SK-N-SH (cell line): ENCODE results near the gene B4GALT6. TPM values are rescaled to one million over a fixed set of nuclear protein-coding genes. Genes with fewer than 3 reads are reported as not detected.

Experiments used
- CTCF ChIA-PET: fragments of 300-600, 350-600 bp; formaldehyde crosslinking; extraction: SDS; loops from one replicate; lab custom pipeline; 2021; lab: Yijun Ruan, JAX
- POLR2A ChIA-PET: fragments of 350-600 bp; sonication (Branson Sonifier 250); formaldehyde crosslinking; extraction: SDS; loops from one replicate; lab custom pipeline; 2020; ENCODE audit warnings: antibody characterized with exemption, inconsistent platforms; lab: Yijun Ruan, JAX
- DNase-seq: peaks from one replicate; pipeline ENCODE4 v3.0.0; 2012
- H2AFZ ChIP-seq: fragments of 200-600 bp; sonication (generic); 2 replicates; pipeline ENCODE4 v1.8.1; 2016; ENCODE audit warnings: antibody characterized with exemption, mild to moderate bottlenecking, low read depth
- H3F3A ChIP-seq: fragments of 200-600 bp; sonication (generic); replicated peaks from 2 replicates; pipeline ENCODE3; 2016; ENCODE audit warnings: antibody characterized with exemption, mild to moderate bottlenecking; ENCODE audit not compliant: insufficient read depth
- H3K27ac ChIP-seq, 2 experiments: fragments of 200-500 bp in 1 of 2; fragments of 200-600 bp in 1 of 2; sonication (Bioruptor generic) in 1 of 2; sonication (generic), shearing (Covaris generic) in 1 of 2; 2 replicates each; pipeline versions ENCODE4 v1.5.1 to v1.6.1; 2014 to 2016; ENCODE audit warnings: low read depth in 2 of 2, inconsistent platforms in 1 of 2, low read length in 1 of 2, mild to moderate bottlenecking in 1 of 2, mixed read lengths in 1 of 2
- H3K27me3 ChIP-seq: fragments of 200-600 bp; sonication (generic), shearing (Covaris generic); 2 replicates; pipeline ENCODE4 v1.6.1; 2016; ENCODE audit warnings: mixed run types; ENCODE audit not compliant: insufficient read depth
- H3K36me3 ChIP-seq, 2 experiments: fragments of 200-500 bp in 1 of 2; fragments of 200-600 bp in 1 of 2; sonication (Bioruptor generic) in 1 of 2; sonication (generic) in 1 of 2; replicated peaks in 1 of 2; 2 replicates each; pipeline versions ENCODE3 to v1.5.1; 2014 to 2016; ENCODE audit warnings: low read length in 1 of 2, mild to moderate bottlenecking in 1 of 2; ENCODE audit not compliant: insufficient read depth in 2 of 2, control insufficient read depth in 1 of 2
- H3K4me1 ChIP-seq, 2 experiments: fragments of 200-500 bp in 1 of 2; fragments of 200-600 bp in 1 of 2; sonication (Bioruptor generic) in 1 of 2; sonication (generic), shearing (Covaris generic) in 1 of 2; 2 replicates each; pipeline versions ENCODE4 v1.5.1 to v1.6.1; 2014 to 2016; ENCODE audit warnings: low read depth in 1 of 2, low read length in 1 of 2, mixed run types in 1 of 2; ENCODE audit not compliant: insufficient read depth in 2 of 2, control insufficient read depth in 1 of 2
- H3K4me2 ChIP-seq: fragments of 200-600 bp; sonication (generic), shearing (Covaris generic); 2 replicates; pipeline ENCODE4 v1.6.1; 2017; ENCODE audit warnings: mixed run types
- H3K4me3 ChIP-seq, 2 experiments: fragments of 200-500 bp in 1 of 2; fragments of 200-600 bp in 1 of 2; sonication (Bioruptor generic) in 1 of 2; sonication (generic), shearing (Covaris generic) in 1 of 2; 2 replicates each; pipeline versions ENCODE4 v1.5.1 to v1.8.1; 2014 to 2016; ENCODE audit warnings: low read depth in 2 of 2, inconsistent platforms in 1 of 2, low read length in 1 of 2, mild to moderate bottlenecking in 1 of 2, mixed read lengths in 1 of 2, moderate library complexity in 1 of 2
- H3K79me2 ChIP-seq: fragments of 200-600 bp; sonication (generic); 2 replicates; pipeline ENCODE4 v1.8.1; 2017; ENCODE audit warnings: mild to moderate bottlenecking; ENCODE audit not compliant: insufficient read depth
- H3K9ac ChIP-seq: fragments of 200-600 bp; sonication (generic); 2 replicates; pipeline ENCODE4 v1.6.1; 2017; ENCODE audit warnings: mixed run types
- H3K9me2 ChIP-seq: fragments of 200-600 bp; sonication (generic); 2 replicates; pipeline ENCODE4 v1.6.1; 2017; ENCODE audit warnings: mixed run types
- H3K9me3 ChIP-seq: fragments of 200-600 bp; sonication (generic); 2 replicates; pipeline ENCODE4 v1.6.1; 2017; ENCODE audit warnings: mixed run types, mild to moderate bottlenecking, moderate library complexity
- H4K20me1 ChIP-seq: fragments of 200-600 bp; sonication (generic); 2 replicates; pipeline ENCODE4 v1.6.1; 2017; ENCODE audit warnings: mild to moderate bottlenecking, mixed run types; ENCODE audit not compliant: insufficient read depth
- ELF1 ChIP-seq: IDR thresholded peaks from 2 replicates; pipeline ENCODE4 v1.4.0; 2012
- EZH2phosphoT487 ChIP-seq: fragments of 200-600 bp; sonication (generic); IDR thresholded peaks from 2 replicates; pipeline ENCODE4 v1.6.1; 2017; ENCODE audit warnings: low read depth, mixed run types, mild to moderate bottlenecking, antibody characterized with exemption, moderate library complexity, borderline replicate concordance
- FOSL2 ChIP-seq: IDR thresholded peaks from 2 replicates; pipeline ENCODE4 v1.4.0; 2012; ENCODE audit warnings: low read depth, mild to moderate bottlenecking, moderate library complexity, borderline replicate concordance
- FOXJ3 ChIP-seq: sonication (generic); formaldehyde crosslinking; IDR thresholded peaks from 2 replicates; pipeline ENCODE4 v1.5.1; 2020; ENCODE audit warnings: mild to moderate bottlenecking, missing genetic modification reagents
- FOXM1 ChIP-seq: IDR thresholded peaks from 2 replicates; pipeline ENCODE4 v1.4.0; 2012; ENCODE audit warnings: low read depth, mild to moderate bottlenecking
- GABPA ChIP-seq: IDR thresholded peaks from 2 replicates; pipeline ENCODE4 v1.4.0; 2012; ENCODE audit warnings: low read depth, mild to moderate bottlenecking
- MEF2A ChIP-seq: IDR thresholded peaks from 2 replicates; pipeline ENCODE4 v1.4.0; 2012; ENCODE audit warnings: low read depth, borderline replicate concordance
- NFIC ChIP-seq: IDR thresholded peaks from 2 replicates; pipeline ENCODE4 v1.4.0; 2012; ENCODE audit warnings: borderline replicate concordance
- NRF1 ChIP-seq: IDR thresholded peaks from 2 replicates; pipeline ENCODE4 v1.6.1; 2012; ENCODE audit warnings: low read depth, mild to moderate bottlenecking, low read length
- POLR2AphosphoS5 ChIP-seq: IDR thresholded peaks from 2 replicates; pipeline ENCODE4 v1.6.1; 2012; ENCODE audit warnings: low read depth, low read length
- RAD21 ChIP-seq: IDR thresholded peaks from 2 replicates; pipeline ENCODE4 v1.6.1; 2012; ENCODE audit warnings: mild to moderate bottlenecking, low read length
- RFX5 ChIP-seq: IDR thresholded peaks from 2 replicates; pipeline ENCODE4 v1.6.1; 2012; ENCODE audit warnings: mild to moderate bottlenecking, improper control_type of control experiment, low read length
- RXRA ChIP-seq: IDR thresholded peaks from 2 replicates; pipeline ENCODE4 v1.4.0; 2012; ENCODE audit warnings: low read depth, mild to moderate bottlenecking, borderline replicate concordance
- SIN3A ChIP-seq: IDR thresholded peaks from 2 replicates; pipeline ENCODE4 v1.6.1; 2012; ENCODE audit warnings: low read depth, mild to moderate bottlenecking, low read length, moderate library complexity, borderline replicate concordance
- SMC3 ChIP-seq: IDR thresholded peaks from 2 replicates; pipeline ENCODE4 v1.6.1; 2012; ENCODE audit warnings: low read depth, low read length, improper control_type of control experiment
- TAF1 ChIP-seq: IDR thresholded peaks from 2 replicates; pipeline ENCODE4 v1.6.1; 2012; ENCODE audit warnings: low read depth, mild to moderate bottlenecking, low read length, moderate library complexity, borderline replicate concordance
- TEAD4 ChIP-seq: IDR thresholded peaks from 2 replicates; pipeline ENCODE4 v1.4.0; 2012; ENCODE audit warnings: mild to moderate bottlenecking, borderline replicate concordance; ENCODE audit not compliant: insufficient read depth
- USF2 ChIP-seq: fragments of 150-350 bp; IDR thresholded peaks from 2 replicates; pipeline ENCODE4 v1.6.1; 2017; ENCODE audit warnings: antibody characterized with exemption, low read length, low read depth, borderline replicate concordance
- YY1 ChIP-seq: IDR thresholded peaks from 2 replicates; pipeline ENCODE4 v1.4.0; 2012; ENCODE audit warnings: low read depth, mild to moderate bottlenecking
- WGBS: methylation state at CpG from one replicate; pipeline ENCODE4 v1.1.6; 2017; ENCODE audit warnings: low lambda C conversion rate; 5-methylcytosine and 5-hydroxymethylcytosine counted together
- polyA plus RNA-seq, 3 experiments: library from polyadenylated mRNA; depleted of rRNA; stranded (reverse); fragments of >200 nt; gene quantifications; 2 replicates each; pipeline ENCODE4 v1.2.3, GENCODE V29; 2012
- TF ChIP-seq, protein P1 (sequence below): IDR thresholded peaks from 2 replicates; pipeline ENCODE4 v1.6.1; 2012; ENCODE audit warnings: mild to moderate bottlenecking, low read depth, low read length, moderate library complexity

The B4GALT6 gene
- polyA plus RNA-seq, 1 of the 3 experiments (the other 2 are of a cell fraction): 3.1 TPM

- no peak overlapping the region for H3K27ac ChIP-seq
- no peak overlapping the region for H3K4me3 ChIP-seq
- peaks cover 0 to 7% of the 10 kb centered on the region in 2 experiments; a peak in 1 of 4 replicates for H3K4me1 ChIP-seq
- H3K9ac ChIP-seq: no peak overlapping the region
- WGBS: 97% methylated on average over 9 of the region's 9 CpGs
- no peaks in the 10 kb centered on the region for H3K79me2 ChIP-seq
- no peaks in the 10 kb centered on the region for H3K36me3 ChIP-seq
- CTCF ChIA-PET: no interaction called here
- H4K20me1 ChIP-seq: no peaks in the 10 kb centered on the region
- TF ChIP-seq RFX5: no peak
- no peak for TF ChIP-seq YY1
- TF ChIP-seq FOSL2: no peak
- TF ChIP-seq SIN3A: no peak
- TF ChIP-seq TEAD4: no peak
- no peak for TF ChIP-seq RAD21
- TF ChIP-seq, protein P1, sequence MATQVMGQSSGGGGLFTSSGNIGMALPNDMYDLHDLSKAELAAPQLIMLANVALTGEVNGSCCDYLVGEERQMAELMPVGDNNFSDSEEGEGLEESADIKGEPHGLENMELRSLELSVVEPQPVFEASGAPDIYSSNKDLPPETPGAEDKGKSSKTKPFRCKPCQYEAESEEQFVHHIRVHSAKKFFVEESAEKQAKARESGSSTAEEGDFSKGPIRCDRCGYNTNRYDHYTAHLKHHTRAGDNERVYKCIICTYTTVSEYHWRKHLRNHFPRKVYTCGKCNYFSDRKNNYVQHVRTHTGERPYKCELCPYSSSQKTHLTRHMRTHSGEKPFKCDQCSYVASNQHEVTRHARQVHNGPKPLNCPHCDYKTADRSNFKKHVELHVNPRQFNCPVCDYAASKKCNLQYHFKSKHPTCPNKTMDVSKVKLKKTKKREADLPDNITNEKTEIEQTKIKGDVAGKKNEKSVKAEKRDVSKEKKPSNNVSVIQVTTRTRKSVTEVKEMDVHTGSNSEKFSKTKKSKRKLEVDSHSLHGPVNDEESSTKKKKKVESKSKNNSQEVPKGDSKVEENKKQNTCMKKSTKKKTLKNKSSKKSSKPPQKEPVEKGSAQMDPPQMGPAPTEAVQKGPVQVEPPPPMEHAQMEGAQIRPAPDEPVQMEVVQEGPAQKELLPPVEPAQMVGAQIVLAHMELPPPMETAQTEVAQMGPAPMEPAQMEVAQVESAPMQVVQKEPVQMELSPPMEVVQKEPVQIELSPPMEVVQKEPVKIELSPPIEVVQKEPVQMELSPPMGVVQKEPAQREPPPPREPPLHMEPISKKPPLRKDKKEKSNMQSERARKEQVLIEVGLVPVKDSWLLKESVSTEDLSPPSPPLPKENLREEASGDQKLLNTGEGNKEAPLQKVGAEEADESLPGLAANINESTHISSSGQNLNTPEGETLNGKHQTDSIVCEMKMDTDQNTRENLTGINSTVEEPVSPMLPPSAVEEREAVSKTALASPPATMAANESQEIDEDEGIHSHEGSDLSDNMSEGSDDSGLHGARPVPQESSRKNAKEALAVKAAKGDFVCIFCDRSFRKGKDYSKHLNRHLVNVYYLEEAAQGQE: no peak
- no peak for TF ChIP-seq SMC3
- no peak for TF ChIP-seq FOXJ3 (CRISPR knock-in tag)
- TF ChIP-seq TAF1: no peak
- no peak for TF ChIP-seq EZH2phosphoT487
- DNase-seq: no peak
- no peak overlapping the region for H3K4me2 ChIP-seq
- H3K9me3 ChIP-seq: no peaks in the 10 kb centered on the region
- no peaks in the 10 kb centered on the region for H3K9me2 ChIP-seq
- no peak overlapping the region for H2AFZ ChIP-seq
- POLR2A ChIA-PET: no interaction called here
- no peaks in the 10 kb centered on the region for H3K27me3 ChIP-seq
- peaks cover 4% of the 10 kb centered on the region for H3F3A ChIP-seq
Observed at GRCh38 chr18:31652357-31652756, 32.0 kb downstream of the B4GALT6 start.

GRCh38 chr18:31651369-31651768 is 33.0 kb downstream of the B4GALT6 start:
- no peak overlapping the region for H2AFZ ChIP-seq
- WGBS: 97% methylated on average over 4 of the region's 4 CpGs
- H3K79me2 ChIP-seq: no peaks in the 10 kb centered on the region
- H3K36me3 ChIP-seq: no peaks in the 10 kb centered on the region
- no peak overlapping the region for H3K9ac ChIP-seq
- H3K27ac ChIP-seq: no peak overlapping the region
- peaks cover 0 to 7% of the 10 kb centered on the region in 2 experiments; a peak in 1 of 4 replicates for H3K4me1 ChIP-seq
- no peaks in the 10 kb centered on the region for H4K20me1 ChIP-seq
- TF ChIP-seq ELF1 (no peak), POLR2AphosphoS5 (no peak), FOXM1 (no peak), GABPA (no peak), MEF2A (no peak), FOSL2 (no peak), FOXJ3 (CRISPR knock-in tag) (no peak), RFX5 (no peak), NFIC (no peak), NRF1 (no peak), RXRA (no peak), USF2 (no peak)
- TF ChIP-seq, all 33 proteins: peak for 0
- Histone ChIP-seq H3F3A (peaks cover 4% of the 10 kb centered on the region), H3K9me2 (no peaks in the 10 kb centered on the region), H3K9me3 (no peaks in the 10 kb centered on the region), H3K27me3 (no peaks in the 10 kb centered on the region), H3K4me2 (no peak overlapping the region), H3K4me3 (no peak overlapping the region)
- ChIA-PET POLR2A (no interaction called here), CTCF (no interaction called here)
- DNase-seq: no peak
